HAP-1 (cell line): ENCODE measurements around the gene TECTB.

Experiments
- DNase-seq, 2 experiments: peaks; one replicate each; pipeline ENCODE4 v3.0.0-alpha.2; 2016 to 2020; ENCODE audit warnings: low spot score in 2 of 2
- H3K27me3 ChIP-seq: fragments of 250-450 bp; sonication (Bioruptor Pico); 2 replicates; pipeline ENCODE4 v1.5.1; 2020; ENCODE audit warnings: low read depth, mild to moderate bottlenecking, moderate library complexity
- H3K36me3 ChIP-seq: fragments of 250-450 bp; sonication (Bioruptor Pico); replicated peaks from 2 replicates; pipeline ENCODE4 v1.5.1; 2020; ENCODE audit warnings: mild to moderate bottlenecking
- H3K4me1 ChIP-seq: fragments of 250-450 bp; sonication (Bioruptor Pico); 2 replicates; pipeline ENCODE4 v1.5.1; 2020; ENCODE audit warnings: mild to moderate bottlenecking
- H3K4me3 ChIP-seq: fragments of 250-450 bp; sonication (Bioruptor Pico); 2 replicates; pipeline ENCODE4 v1.5.1; 2020; ENCODE audit warnings: mild to moderate bottlenecking, moderate library complexity
- H3K9me3 ChIP-seq: fragments of 250-450 bp; sonication (Bioruptor Pico); 2 replicates; pipeline ENCODE4 v1.5.1; 2020; ENCODE audit warnings: mild to moderate bottlenecking, moderate library complexity
- in situ Hi-C: fragments of 300-500 bp; cut with MboI; formaldehyde crosslinking; loops from 3 replicates; pipeline ENCODE4 v1.14.3; 2020; ENCODE audit warnings: low sequenced_read_pairs, inconsistent platforms, mixed read lengths

TECTB gene

GRCh38 chr10:112351146-112351545 is 67.9 kb downstream of the TECTB start:
- no peak for DNase-seq
- in situ Hi-C loops, result no loop called here
- H3K9me3 ChIP-seq, result no peaks in the 10 kb centered on the region
- no peaks in the 10 kb centered on the region for H3K27me3 ChIP-seq
- no peaks in the 10 kb centered on the region for H3K4me1 ChIP-seq
- H3K36me3 ChIP-seq, result no peaks in the 10 kb centered on the region
- H3K4me3 ChIP-seq, result no peak overlapping the region

- Histone ChIP-seq H3K36me3 (no peaks in the 10 kb centered on the region), H3K4me3 (no peak overlapping the region), H3K4me1 (no peaks in the 10 kb centered on the region), H3K9me3 (no peaks in the 10 kb centered on the region), H3K27me3 (no peaks in the 10 kb centered on the region)
- DNase-seq, result no peak
- in situ Hi-C loops, result no loop called here
Observed at GRCh38 chr10:112352044-112352443, 68.8 kb downstream of the TECTB start.

- Histone ChIP-seq H3K27me3 (no peaks in the 10 kb centered on the region), H3K4me1 (no peaks in the 10 kb centered on the region), H3K9me3 (no peaks in the 10 kb centered on the region), H3K4me3 (no peak overlapping the region), H3K36me3 (no peaks in the 10 kb centered on the region)
- DNase-seq, result no peak
- in situ Hi-C loops, result no loop called here
Observed at GRCh38 chr10:112353046-112353445, 69.8 kb downstream of the TECTB start.
